ENCODE measurements around the gene IL17REL.

Gene IL17REL

DNA sequence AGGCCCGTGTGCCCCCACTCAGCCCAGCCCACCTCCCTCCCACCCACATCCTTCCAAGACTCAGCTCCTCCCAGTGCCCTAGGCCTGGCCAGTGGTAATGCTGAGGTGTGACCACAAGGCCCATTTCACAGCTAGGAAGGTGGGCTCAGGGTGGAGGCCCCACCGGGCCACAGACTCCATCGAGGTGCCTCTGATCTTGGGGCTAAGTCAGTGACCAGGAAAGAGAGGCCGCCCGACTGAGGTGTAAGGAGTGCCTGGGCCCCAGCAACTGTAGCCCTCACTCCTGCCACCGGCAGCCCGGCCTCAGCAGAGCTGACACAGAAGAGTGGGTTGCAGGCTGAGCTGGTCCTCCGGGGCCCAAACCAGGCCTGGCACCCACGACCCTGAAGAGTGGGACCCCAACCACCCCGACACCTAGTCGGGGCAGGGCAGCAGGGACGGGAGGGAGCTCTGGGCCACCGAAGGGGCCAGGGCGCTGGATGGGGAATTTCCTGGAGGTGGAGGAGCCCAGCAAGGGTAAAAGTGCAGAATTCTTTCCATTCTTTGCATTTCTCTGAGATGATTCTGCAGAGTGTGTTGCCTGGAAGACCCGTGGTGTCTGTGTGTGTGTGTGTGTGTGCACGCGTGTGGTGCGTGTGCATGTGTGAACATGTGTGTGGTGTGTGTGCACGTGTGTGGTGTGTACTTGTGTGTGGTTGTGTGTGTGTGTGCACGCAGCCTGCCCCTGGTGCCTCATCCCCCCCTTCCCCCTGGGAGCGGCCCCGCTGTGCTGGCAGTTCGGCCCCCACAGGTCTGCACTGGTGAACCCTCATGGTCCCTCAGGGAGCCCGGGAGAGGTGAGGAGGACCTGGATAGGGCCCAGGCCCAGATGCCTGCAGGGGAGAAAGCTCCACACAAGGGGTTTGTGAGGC is 60.3 kb downstream of the IL17REL start:
- Mint-ChIP-seq H3K9me3 (no peaks in the 10 kb centered on the region), H3K27me3 (ENCODE audit: low read depth) (peaks cover 4% of the 10 kb centered on the region), H3K4me1 (peaks cover 15% of the 10 kb centered on the region), H3K36me3 (ENCODE audit: low read depth) (no peaks in the 10 kb centered on the region), H3K27ac (peak overlapping the region; percentile 95 to 98 (median 96)), H3K4me3 (peak overlapping the region in 2 of 3 experiments; percentile 66 to 69)
- TF ChIP-seq, protein P1, sequence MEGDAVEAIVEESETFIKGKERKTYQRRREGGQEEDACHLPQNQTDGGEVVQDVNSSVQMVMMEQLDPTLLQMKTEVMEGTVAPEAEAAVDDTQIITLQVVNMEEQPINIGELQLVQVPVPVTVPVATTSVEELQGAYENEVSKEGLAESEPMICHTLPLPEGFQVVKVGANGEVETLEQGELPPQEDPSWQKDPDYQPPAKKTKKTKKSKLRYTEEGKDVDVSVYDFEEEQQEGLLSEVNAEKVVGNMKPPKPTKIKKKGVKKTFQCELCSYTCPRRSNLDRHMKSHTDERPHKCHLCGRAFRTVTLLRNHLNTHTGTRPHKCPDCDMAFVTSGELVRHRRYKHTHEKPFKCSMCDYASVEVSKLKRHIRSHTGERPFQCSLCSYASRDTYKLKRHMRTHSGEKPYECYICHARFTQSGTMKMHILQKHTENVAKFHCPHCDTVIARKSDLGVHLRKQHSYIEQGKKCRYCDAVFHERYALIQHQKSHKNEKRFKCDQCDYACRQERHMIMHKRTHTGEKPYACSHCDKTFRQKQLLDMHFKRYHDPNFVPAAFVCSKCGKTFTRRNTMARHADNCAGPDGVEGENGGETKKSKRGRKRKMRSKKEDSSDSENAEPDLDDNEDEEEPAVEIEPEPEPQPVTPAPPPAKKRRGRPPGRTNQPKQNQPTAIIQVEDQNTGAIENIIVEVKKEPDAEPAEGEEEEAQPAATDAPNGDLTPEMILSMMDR (IDR thresholded peaks at IDR 0.05; ENCODE audit: unreplicated experiment in 3 of 3): no peak

GRCh38 chr22:49951678-49951985 is 60.9 kb downstream of the IL17REL start:
- Mint-ChIP-seq H3K9me3 (no peaks in the 10 kb centered on the region), H3K4me1 (peaks cover 11% of the 10 kb centered on the region), H3K27me3 (ENCODE audit: low read depth) (peaks cover 4% of the 10 kb centered on the region), H3K36me3 (ENCODE audit: low read depth) (no peaks in the 10 kb centered on the region), H3K27ac (no peak overlapping the region), H3K4me3 (no peak overlapping the region)
- TF ChIP-seq, protein P1 (IDR thresholded peaks at IDR 0.05; ENCODE audit: unreplicated experiment in 3 of 3): no peak

- H3K27me3 Mint-ChIP-seq (ENCODE audit: low read depth): peaks cover 4% of the 10 kb centered on the region
- no peak overlapping the region for H3K4me3 Mint-ChIP-seq
- H3K27ac Mint-ChIP-seq: peak overlapping the region in 2 of 3 experiments; percentile 24 to 72
- H3K4me1 Mint-ChIP-seq: peaks cover 11% of the 10 kb centered on the region
- TF ChIP-seq, protein P1 (IDR thresholded peaks at IDR 0.05; ENCODE audit: unreplicated experiment in 3 of 3): no peak
- H3K36me3 Mint-ChIP-seq (ENCODE audit: low read depth): no peaks in the 10 kb centered on the region
- no peaks in the 10 kb centered on the region for H3K9me3 Mint-ChIP-seq
These were observed 61.4 kb downstream of the IL17REL start for GRCh38 chr22:49951000-49951677.

- H3K36me3 Mint-ChIP-seq (ENCODE audit: low read depth): no peaks in the 10 kb centered on the region
- TF ChIP-seq, protein P1 (IDR thresholded peaks at IDR 0.05; ENCODE audit: unreplicated experiment in 3 of 3): no peak
- no peak overlapping the region for H3K4me3 Mint-ChIP-seq
- peak overlapping the region in 1 of 3 experiments; percentile 24 for H3K27ac Mint-ChIP-seq
- H3K4me1 Mint-ChIP-seq: peaks cover 11% of the 10 kb centered on the region
- H3K27me3 Mint-ChIP-seq (ENCODE audit: low read depth): peaks cover 4% of the 10 kb centered on the region
- H3K9me3 Mint-ChIP-seq: no peaks in the 10 kb centered on the region
These were observed 62.1 kb downstream of the IL17REL start for GRCh38 chr22:49950396-49950994.

DNA sequence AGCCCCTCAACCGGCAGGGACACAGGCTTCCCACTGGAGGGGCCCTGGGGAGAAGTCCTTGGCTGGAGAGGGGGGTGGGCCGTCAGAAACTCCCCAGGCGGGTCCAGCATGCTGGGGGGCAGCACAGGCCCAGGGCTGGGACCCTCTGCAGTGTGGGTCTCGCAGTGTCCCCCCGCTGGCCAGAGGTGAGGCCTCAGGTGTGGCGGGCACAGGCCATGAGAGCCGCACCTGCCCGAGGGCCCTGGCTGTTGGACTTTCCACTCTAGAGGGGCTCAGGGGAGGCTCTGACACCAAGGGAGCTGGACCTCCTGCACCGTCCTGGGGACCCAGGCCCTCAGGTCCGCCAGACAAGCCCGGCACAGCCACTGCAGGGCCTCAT is 62.7 kb downstream of the IL17REL start:
- H3K27ac Mint-ChIP-seq: peak overlapping the region in 2 of 3 experiments; percentile 63 to 83
- no peaks in the 10 kb centered on the region for H3K36me3 Mint-ChIP-seq (ENCODE audit: low read depth)
- H3K27me3 Mint-ChIP-seq (ENCODE audit: low read depth): no peaks in the 10 kb centered on the region
- H3K4me1 Mint-ChIP-seq: peaks cover 6% of the 10 kb centered on the region
- H3K9me3 Mint-ChIP-seq: no peaks in the 10 kb centered on the region
- no peak overlapping the region for H3K4me3 Mint-ChIP-seq
- TF ChIP-seq, protein P1 (IDR thresholded peaks at IDR 0.05; ENCODE audit: unreplicated experiment in 3 of 3): no peak
